Epithelial cell of esophagus (primary cell): ENCODE data around the gene RHBDD1.

ENCODE experiments used
- DNase-seq: peaks from one replicate; pipeline ENCODE4 v3.0.0; 2010; ENCODE audit warnings: low read depth
- H3K4me3 ChIP-seq: 2 replicates; pipeline ENCODE4 v1.5.1; 2011; ENCODE audit warnings: mild to moderate bottlenecking, low read length, control low read depth
- CTCF ChIP-seq: IDR thresholded peaks from 2 replicates; pipeline ENCODE4 v1.5.1; 2011; ENCODE audit warnings: low read depth, mild to moderate bottlenecking, low read length, control low read depth, inconsistent platforms; ENCODE audit not compliant: insufficient read depth; ENCODE audit errors: missing control alignments

RHBDD1 gene

GRCh38 chr2:226943862-226944620 lies 108.2 kb downstream of the RHBDD1 start:
- no peak for DNase-seq
- no peak overlapping the region for H3K4me3 ChIP-seq

GRCh38 chr2:226953206-226953605 lies 117.4 kb downstream of the RHBDD1 start:
- TF ChIP-seq CTCF = no peak
- H3K4me3 ChIP-seq = no peak overlapping the region
- DNase-seq = no peak

More at GRCh38 chr2:226943862-226944620, 108.2 kb downstream of the RHBDD1 start:
- TF ChIP-seq CTCF = no peak

GRCh38 chr2:226953826-226954225 lies 118.0 kb downstream of the RHBDD1 start:
- TF ChIP-seq CTCF = no peak
- H3K4me3 ChIP-seq = no peak overlapping the region
- no peak for DNase-seq

GRCh38 chr2:226956659-226957058 lies 120.8 kb downstream of the RHBDD1 start:
- no peak for DNase-seq
- TF ChIP-seq CTCF = no peak
- no peak overlapping the region for H3K4me3 ChIP-seq

- H3K4me3 ChIP-seq = no peak overlapping the region
- DNase-seq = no peak
- no peak for TF ChIP-seq CTCF
These were observed 123.6 kb downstream of the RHBDD1 start for GRCh38 chr2:226959418-226959817.

- no peak for TF ChIP-seq CTCF
- H3K4me3 ChIP-seq = no peak overlapping the region
- DNase-seq = no peak
These were observed 126.4 kb downstream of the RHBDD1 start for GRCh38 chr2:226962176-226962773.
